GM19438 (cell line): Measurements from ENCODE around the gene SLC35G2.
"Not testable (repeated sequence)": the region's sequence is repeated elsewhere in the genome, so short reads cannot be mapped to it uniquely, and the experiment has no call there.

Experiments
- ATAC-seq: cut with Tn5 transposase; IDR thresholded peaks from one replicate; pipeline ENCODE4 v1.9.1; 2021; ENCODE audit warnings: low read depth; ENCODE audit not compliant: unreplicated experiment

The SLC35G2 gene

DNA sequence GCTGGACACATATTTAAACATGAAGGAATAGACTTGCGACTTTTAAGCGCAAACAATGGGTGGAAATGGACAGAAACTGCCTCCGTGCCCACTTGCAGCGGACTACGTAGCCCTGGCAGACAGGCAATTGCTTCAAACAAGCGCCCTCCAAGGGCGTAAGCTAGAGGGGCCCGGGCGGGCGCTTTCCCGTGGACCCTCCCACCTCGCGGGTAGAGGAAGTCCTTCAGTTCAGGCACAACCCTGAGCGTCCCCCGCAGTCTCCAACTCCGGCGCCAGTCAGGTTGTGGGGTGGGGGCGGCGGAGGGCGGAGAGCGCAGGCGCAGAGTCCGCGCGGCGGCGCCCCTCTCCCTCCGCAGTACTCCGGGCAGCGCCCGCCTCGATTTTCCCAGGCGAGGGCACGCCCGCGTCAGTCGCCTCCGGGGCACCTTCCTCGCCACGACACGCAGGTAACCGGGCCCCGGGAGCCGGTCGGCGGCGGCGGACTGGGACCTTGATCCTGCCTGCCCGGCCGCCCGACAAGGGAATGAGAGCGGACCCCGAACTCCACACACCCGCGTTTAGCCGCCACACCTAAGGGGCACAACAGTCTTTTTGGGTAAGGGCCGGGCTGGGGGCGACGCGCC is at the start of gene SLC35G2:
Gene SLC35G2, plus strand, starts transcription at position 358 of the 623 bp plus-strand sequence. CDS start 35,335 bp downstream, outside the sequence.
- ATAC-seq: no peak

- no peak for ATAC-seq
These were observed 46.2 kb upstream of the SLC35G2 start for GRCh38 chr3:136772709-136773108.

GRCh38 chr3:136778865-136779264 is 40.1 kb upstream of the SLC35G2 start:
- ATAC-seq: no peak

GRCh38 chr3:136780741-136781140 is 38.2 kb upstream of the SLC35G2 start:
- ATAC-seq: no peak

DNA sequence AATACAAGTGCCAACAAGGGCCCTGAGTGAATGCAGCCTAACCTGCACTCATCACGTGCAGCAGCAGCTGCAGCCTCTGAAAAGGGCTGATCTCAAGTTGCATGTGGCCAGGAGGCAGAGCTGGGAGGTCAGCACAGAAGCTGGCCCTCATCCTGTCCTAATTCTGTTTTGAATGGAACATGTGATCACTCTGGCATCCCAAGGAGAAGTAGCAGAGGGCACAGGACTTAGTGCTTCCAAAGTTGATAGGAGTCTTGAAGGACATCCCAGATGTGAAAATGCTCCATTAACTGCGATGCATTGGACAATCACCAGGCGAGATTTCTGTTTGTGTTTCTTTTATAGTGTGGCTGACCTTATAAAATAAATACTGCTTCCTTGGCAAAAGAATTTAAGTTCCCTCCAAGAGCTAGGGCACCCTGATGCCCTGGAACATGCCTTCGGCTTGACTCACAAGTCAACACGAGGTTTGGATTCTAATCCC is 35.2 kb upstream of the SLC35G2 start:
- ATAC-seq: no peak

GRCh38 chr3:136787349-136787748 is 31.6 kb upstream of the SLC35G2 start:
- peak; percentile 58 for ATAC-seq

- ATAC-seq: no peak
These were observed 30.8 kb upstream of the SLC35G2 start for GRCh38 chr3:136788154-136788553.

DNA sequence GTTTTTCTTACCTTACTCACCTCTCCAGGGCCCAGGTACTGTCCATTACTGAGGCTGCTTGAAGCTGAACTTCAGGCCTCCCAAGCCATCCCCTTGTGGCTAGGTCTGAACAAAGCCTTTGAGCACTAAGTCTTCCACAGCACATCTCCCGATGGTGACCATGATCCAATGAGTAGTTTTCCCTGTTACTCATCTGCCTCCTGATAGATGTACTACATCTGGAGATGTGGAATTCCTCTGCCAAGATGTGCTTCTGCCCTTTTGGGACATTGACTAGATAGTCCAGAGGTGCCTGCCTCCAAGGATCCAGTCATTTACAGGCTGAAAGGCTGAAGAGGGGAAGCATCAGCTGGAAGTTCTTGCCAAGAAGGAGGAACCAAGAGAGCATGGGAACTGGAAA is 28.9 kb upstream of the SLC35G2 start:
- ATAC-seq: no peak

DNA sequence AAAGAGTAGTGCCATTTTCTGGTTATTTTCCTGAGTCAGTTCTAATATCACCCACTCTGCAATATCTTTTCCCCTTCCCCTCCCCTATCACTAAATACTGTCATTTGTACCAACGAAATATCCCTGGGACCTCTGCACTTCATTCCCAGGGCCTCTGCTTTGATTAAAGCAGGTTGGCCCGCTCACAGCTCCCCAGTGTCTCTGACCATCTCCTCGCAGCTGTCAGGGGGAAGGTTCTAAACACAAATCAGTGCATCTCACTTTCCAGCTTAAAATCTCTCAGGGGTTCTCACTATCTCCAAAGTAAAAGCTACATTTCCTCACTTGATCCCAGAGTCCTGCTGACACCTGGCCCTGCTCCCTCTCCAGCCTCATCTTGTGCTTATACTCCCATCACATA is 28.1 kb upstream of the SLC35G2 start:
- ATAC-seq: no peak

DNA sequence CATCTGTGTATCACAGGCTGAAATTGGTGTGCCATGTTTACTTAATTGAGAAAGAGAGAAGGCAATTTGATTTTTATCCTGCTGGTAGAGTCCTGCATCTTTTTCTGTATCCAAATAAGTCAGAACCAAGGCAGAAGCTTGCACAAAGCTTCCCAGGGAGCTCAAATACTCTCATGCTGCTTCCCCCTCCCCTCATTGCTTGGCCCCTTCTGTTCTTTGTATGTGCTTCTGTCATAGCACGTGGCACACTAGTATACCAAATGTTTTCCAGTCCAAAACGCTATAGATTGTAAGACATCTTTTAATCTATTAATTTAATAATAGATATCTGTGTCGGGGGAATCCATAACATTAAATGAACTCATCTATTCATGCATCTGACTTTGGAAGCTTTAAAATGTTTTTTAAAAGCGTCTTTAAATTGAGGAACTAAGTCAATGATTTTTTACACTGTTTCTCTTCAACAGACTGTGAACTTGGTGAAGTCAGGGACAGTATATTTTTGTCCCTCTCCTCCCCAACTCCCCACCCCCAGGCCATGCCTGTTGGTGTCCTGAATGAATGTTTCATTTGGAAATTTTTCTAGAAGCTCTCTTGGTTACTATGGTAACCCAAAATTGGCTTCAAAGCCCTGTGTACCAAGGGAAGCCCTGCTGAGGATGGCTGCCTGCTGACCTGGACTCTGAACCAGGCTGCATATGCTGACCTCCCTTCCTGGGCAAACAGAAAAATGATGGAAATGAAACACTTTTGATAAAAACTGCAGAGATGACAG is 26.2 kb upstream of the SLC35G2 start:
- ATAC-seq: no peak

- ATAC-seq: not testable (repeated sequence)
These were observed 17.8 kb upstream of the SLC35G2 start for GRCh38 chr3:136801146-136801545.

DNA sequence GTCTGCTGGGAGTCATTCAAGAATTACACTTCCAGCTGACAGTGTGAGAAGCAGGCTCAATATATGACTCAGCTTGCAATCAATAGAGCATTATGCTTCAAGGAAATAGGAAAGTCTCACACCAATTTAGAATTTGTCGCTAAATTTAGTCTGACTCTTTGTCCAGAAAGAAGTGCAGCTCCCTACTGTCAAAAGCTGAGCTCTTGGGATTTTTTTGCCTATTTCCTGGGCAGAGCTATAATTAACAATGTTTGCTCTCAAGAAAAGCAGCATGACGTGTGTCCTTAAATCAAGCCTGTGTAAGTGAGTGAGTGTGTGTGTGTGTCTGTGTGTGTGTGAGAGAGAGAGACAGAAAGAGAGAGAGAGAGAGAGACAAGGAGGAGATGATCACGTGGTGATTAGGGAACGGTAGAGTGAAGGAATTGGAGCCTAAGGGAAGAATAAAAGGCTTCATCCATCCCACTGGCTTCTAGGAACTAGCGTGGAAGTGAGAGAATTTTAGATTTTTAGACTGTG is 16.4 kb upstream of the SLC35G2 start:
- no peak for ATAC-seq

GRCh38 chr3:136804141-136804540 is 14.8 kb upstream of the SLC35G2 start:
- no peak for ATAC-seq

- ATAC-seq: no peak
These were observed 14.1 kb upstream of the SLC35G2 start for GRCh38 chr3:136804813-136805212.

DNA sequence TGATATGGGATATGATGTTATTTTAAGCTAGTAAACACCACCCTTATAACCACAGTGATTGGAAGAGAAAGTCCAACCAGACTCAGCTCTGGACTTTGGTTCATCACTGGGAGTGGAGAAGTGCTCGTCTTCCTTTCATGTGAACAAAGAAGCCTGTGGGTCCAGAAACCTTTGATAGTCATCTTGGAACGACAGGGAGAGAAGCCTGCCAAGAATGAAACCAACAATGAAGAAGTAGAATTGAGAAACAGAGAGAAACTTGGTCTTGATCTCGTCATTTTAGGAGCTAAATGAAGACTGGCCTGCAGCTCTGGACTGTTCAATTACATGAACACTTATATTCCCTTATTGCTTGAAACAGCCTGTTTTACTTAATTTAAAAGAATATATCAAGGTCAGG is 13.1 kb upstream of the SLC35G2 start:
- ATAC-seq: no peak

GRCh38 chr3:136811701-136812100 is 7.2 kb upstream of the SLC35G2 start:
- no peak for ATAC-seq

GRCh38 chr3:136817448-136817847 is 1.5 kb upstream of the SLC35G2 start:
- ATAC-seq: no peak

GRCh38 chr3:136818191-136818768 is 646 bp upstream of the SLC35G2 start:
- no peak for ATAC-seq

GRCh38 chr3:136819392-136819730 is 435 bp downstream of the SLC35G2 start:
- no peak for ATAC-seq

DNA sequence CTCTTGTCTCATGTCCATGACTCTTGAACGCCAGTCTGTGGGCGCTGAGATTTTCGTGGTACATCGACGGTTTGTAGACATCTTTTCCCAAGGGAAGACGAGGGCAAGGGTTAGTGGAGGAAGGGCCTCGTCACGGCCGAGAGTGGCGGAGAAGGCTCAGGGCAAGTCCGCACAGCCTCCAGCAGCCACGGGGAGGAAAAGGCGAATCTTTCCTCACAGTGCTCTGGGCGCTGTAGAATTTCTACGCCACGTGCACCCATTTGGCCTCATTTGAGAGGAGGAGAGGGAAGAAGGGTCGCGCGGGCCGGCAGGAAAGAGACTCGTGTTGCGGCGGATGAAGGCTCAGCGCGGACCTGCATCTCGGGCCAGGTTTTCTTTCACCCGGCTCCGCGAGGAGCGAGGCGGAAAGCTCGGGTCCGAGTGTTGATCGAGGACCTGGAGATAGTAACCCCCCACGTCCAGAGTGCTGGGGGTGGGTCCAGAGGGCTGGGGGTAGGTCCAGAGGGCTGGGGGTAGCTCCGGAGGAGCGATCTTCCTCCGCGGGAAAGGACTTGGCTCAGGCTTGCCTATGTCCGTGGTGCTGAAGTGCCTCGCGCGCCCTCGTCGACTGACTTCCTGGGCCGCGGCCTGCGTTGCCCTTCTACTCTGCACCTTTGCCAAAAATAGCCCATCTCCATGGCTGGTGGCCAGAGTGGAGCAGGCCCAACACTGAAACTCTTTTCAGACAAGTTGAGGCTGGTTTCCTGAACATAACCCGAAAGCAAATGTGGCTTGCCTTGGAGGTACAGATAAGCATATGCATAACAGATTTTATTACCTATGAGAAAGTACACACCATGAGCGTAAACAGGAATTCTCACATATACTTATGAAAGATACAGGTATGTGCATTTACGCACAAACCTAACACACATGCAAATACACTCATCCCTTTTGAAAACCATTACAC is 1.1 kb downstream of the SLC35G2 start:
- ATAC-seq: no peak
